K562 (cell line): Measurements from ENCODE around the gene SLC17A9.

Experiments used
- AFF4 ChIP-seq: sonication (generic); formaldehyde crosslinking; IDR thresholded peaks from 2 replicates; pipeline ENCODE4 v1.8.0; 2023; ENCODE audit warnings: mild to moderate bottlenecking, missing genetic modification reagents
- POLR2AphosphoS5 ChIP-seq: IDR thresholded peaks from 2 replicates; pipeline ENCODE4 v1.6.1; 2011; ENCODE audit warnings: mild to moderate bottlenecking, low read depth, low read length, moderate library complexity; ENCODE audit not compliant: control insufficient read depth, insufficient read depth
- RREB1 ChIP-seq: fragments of 250-450 bp; sonication (Bioruptor Pico); IDR thresholded peaks from 2 replicates; pipeline ENCODE4 v1.4.0; 2020
- ZNF143 ChIP-seq: sonication (generic); formaldehyde crosslinking; IDR thresholded peaks from 2 replicates; pipeline ENCODE4 v1.9.0; 2022; ENCODE audit warnings: mild to moderate bottlenecking, missing genetic modification reagents
- ZNF766 ChIP-seq: fragments of 200-800 bp; sonication (Bioruptor generic); conservative IDR thresholded peaks from 2 replicates; pipeline ENCODE4 v1.6.1; 2016; ENCODE audit warnings: missing genetic modification characterization, missing compliant biosample characterization

GRCh38 chr20:62942456-62942855 lies 10.1 kb upstream of the SLC17A9 start:
- no peak for TF ChIP-seq POLR2AphosphoS5
- TF ChIP-seq RREB1 (CRISPR knock-in tag), result no peak
- no peak for TF ChIP-seq ZNF143 (CRISPR knock-in tag)
- TF ChIP-seq ZNF766, result no peak
- TF ChIP-seq AFF4 (CRISPR knock-in tag), result no peak
